Esophagus muscularis mucosa (tissue), 4 donors: ENCODE results near the gene E4F1. TPM values are rescaled to one million over a fixed set of nuclear protein-coding genes. Genes with fewer than 3 reads are reported as not detected.

Experiments
- DNase-seq: peaks from one replicate; pipeline ENCODE4 v3.0.0-alpha.2; 2017; ENCODE audit errors: extremely low spot score
- H3K27ac ChIP-seq, 4 donors: fragments of 200-600 bp; sonication (generic); replicated peaks in 1 of 4; 1 replicate in 3 of 4; 2 replicates in 1 of 4; pipeline ENCODE4 v1.5.1; 2016 to 2019; ENCODE audit warnings: mild to moderate bottlenecking in 1 of 4
- H3K27me3 ChIP-seq, 4 donors: fragments of 200-600 bp; sonication (generic); one replicate each; pipeline versions ENCODE4 v1.5.1 to v1.6.0; 2016 to 2019
- H3K36me3 ChIP-seq, 4 donors: fragments of 200-600 bp; sonication (generic); one replicate each; pipeline ENCODE4 v1.5.1; 2016 to 2019
- H3K4me1 ChIP-seq, 4 donors: fragments of 200-600 bp; sonication (generic); one replicate each; pipeline ENCODE4 v1.5.1; 2016 to 2019
- H3K4me3 ChIP-seq, 4 donors: fragments of 200-600 bp; sonication (generic); 1 replicate in 2 of 4; 2 replicates in 2 of 4; pipeline ENCODE4 v1.5.1; 2016 to 2019; ENCODE audit warnings: mild to moderate bottlenecking in 4 of 4, moderate library complexity in 1 of 4
- H3K9me3 ChIP-seq, 4 donors: fragments of 200-600 bp; sonication (generic); 1 replicate in 3 of 4; 2 replicates in 1 of 4; pipeline ENCODE4 v1.5.1; 2016 to 2019
- EP300 ChIP-seq: sonication (generic); formaldehyde crosslinking; IDR thresholded peaks from one replicate; pipeline ENCODE4 v1.6.1; 2017; ENCODE audit warnings: antibody characterized with exemption
- POLR2A ChIP-seq: fragments of 450-650 bp; IDR thresholded peaks from one replicate; pipeline ENCODE4 v1.6.1; 2017; ENCODE audit warnings: antibody characterized with exemption, moderate library complexity, mild to moderate bottlenecking, low read depth
- POLR2AphosphoS5 ChIP-seq, 2 donors: sonication (generic); formaldehyde crosslinking; IDR thresholded peaks; one replicate each; pipeline ENCODE4 v1.6.1; 2017; ENCODE audit warnings: antibody characterized with exemption in 2 of 2
- WGBS: methylation state at CpG from one replicate; pipeline ENCODE4 v1.1.5; 2018; 5-methylcytosine and 5-hydroxymethylcytosine counted together
- intact Hi-C: fragments of 100-400 bp; cut with DNase I; formaldehyde crosslinking; loops from one replicate; pipeline ENCODE4 v1.15.1; 2023
- total RNA-seq, 4 donors: library from RNA; depleted of rRNA; stranded (reverse); fragments of >200 nt; gene quantifications; one replicate each; pipeline versions ENCODE4 v1.1.0 to v1.2.1, GENCODE V29; 2016
- TF ChIP-seq, protein P1 (sequence below), 3 experiments: fragments of 200-600 bp in 2 of 3; fragments of 450-650 bp in 1 of 3; sonication (generic) in 2 of 3; IDR thresholded peaks; one replicate each; pipeline ENCODE4 v1.5.1; 2017 to 2019; ENCODE audit warnings: antibody characterized with exemption in 3 of 3, mild to moderate bottlenecking in 2 of 3, moderate library complexity in 1 of 3

The E4F1 gene
- total RNA-seq, 4 donors from 2014 or later: 19.1 to 39.7 (median 28.5) TPM

DNA sequence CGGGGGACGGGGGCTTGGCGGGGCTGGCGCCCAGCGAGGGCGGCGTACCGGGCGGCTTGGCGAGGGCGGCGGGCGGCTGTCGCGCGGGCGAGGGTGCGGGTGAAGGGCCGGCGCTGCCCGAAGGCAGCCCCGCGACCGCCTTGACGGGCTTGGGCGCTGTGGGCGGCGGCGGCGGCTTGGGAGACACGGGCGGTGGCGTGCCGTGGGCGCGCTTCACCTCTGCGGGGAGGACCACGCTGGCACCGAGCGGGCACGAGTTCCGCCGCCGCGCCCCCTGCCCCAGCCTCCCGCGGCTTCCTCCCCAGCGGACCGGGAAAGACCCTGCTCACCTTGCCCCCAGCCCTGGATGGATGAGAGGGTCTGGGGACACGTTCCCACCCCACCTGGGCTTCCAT, 44.3 kb upstream of the E4F1 start:
- 100% methylated on average over 1 of the region's 50 CpGs for WGBS
- H3K27ac ChIP-seq: no peak overlapping the region
- no peak for DNase-seq
- TF ChIP-seq POLR2AphosphoS5 (IDR thresholded peaks at IDR 0.05): no peak
- no peak for TF ChIP-seq POLR2A
- TF ChIP-seq EP300: no peak
- TF ChIP-seq, protein P1, sequence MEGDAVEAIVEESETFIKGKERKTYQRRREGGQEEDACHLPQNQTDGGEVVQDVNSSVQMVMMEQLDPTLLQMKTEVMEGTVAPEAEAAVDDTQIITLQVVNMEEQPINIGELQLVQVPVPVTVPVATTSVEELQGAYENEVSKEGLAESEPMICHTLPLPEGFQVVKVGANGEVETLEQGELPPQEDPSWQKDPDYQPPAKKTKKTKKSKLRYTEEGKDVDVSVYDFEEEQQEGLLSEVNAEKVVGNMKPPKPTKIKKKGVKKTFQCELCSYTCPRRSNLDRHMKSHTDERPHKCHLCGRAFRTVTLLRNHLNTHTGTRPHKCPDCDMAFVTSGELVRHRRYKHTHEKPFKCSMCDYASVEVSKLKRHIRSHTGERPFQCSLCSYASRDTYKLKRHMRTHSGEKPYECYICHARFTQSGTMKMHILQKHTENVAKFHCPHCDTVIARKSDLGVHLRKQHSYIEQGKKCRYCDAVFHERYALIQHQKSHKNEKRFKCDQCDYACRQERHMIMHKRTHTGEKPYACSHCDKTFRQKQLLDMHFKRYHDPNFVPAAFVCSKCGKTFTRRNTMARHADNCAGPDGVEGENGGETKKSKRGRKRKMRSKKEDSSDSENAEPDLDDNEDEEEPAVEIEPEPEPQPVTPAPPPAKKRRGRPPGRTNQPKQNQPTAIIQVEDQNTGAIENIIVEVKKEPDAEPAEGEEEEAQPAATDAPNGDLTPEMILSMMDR (IDR thresholded peaks at IDR 0.05): no peak
- H3K9me3 ChIP-seq: no peaks in the 10 kb centered on the region
- H3K36me3 ChIP-seq: peaks cover 34 to 42% (median 40%) of the 10 kb centered on the region in 4 donors
- peaks cover 0 to 13% (median 0%) of the 10 kb centered on the region in 4 donors for H3K27me3 ChIP-seq
- intact Hi-C loops: no loop called here
- H3K4me1 ChIP-seq: peaks cover 0 to 11% (median 0%) of the 10 kb centered on the region in 4 donors
- H3K4me3 ChIP-seq: no peak overlapping the region

DNA sequence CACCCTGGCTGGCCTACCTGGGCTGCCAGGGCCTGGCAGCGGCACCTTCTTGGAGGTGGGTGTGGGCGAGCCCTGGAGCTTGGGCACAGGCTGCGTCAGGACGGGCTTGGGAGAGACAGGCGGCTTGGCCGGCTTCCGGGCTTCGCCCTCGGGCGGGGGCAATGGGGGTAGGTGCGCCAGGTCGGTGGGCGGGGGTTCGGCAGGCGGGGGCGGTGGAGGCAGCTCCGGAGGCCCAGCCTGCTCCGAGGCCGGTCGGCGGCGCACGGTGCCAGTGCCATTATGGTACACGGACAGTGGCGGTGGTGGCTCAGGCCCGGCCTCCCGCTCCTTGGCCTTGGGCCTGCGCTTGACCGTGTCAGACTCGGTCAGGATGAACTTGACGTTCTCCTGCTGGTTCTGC, 43.8 kb upstream of the E4F1 start:
- Histone ChIP-seq H3K9me3 (no peaks in the 10 kb centered on the region), H3K4me3 (no peak overlapping the region), H3K27me3 (peaks cover 0 to 13% (median 0%) of the 10 kb centered on the region in 4 donors), H3K36me3 (peaks cover 29 to 37% (median 36%) of the 10 kb centered on the region in 4 donors), H3K4me1 (peaks cover 0 to 11% (median 0%) of the 10 kb centered on the region in 4 donors), H3K27ac (no peak overlapping the region)
- no peak for TF ChIP-seq POLR2A
- TF ChIP-seq, protein P1 (IDR thresholded peaks at IDR 0.05): no peak
- no peak for TF ChIP-seq POLR2AphosphoS5 (IDR thresholded peaks at IDR 0.05)
- no peak for TF ChIP-seq EP300
- intact Hi-C loops: no loop called here
- 96% methylated on average over 29 of the region's 31 CpGs for WGBS
- no peak for DNase-seq

DNA sequence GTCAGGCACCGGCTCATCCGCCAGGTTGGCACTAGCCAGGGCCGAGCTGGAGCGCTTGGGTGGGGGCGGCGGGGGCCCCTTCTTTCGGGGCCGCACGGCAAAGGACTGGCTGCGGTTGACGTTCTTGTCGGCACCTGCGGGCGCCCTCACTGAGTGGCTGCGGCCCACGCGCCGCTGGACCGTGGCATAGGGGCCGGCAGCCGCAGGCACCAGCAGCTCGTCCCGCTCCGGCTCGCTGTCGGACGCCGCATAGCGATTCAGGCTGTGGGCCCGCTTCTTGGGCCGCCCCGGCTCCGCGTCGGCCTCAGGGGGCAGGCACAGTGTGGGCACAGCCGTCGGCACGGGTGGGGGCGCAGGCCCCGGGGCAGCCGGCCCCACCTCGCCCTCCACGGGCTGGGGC, 42.9 kb upstream of the E4F1 start:
- H3K36me3 ChIP-seq: peaks cover 21 to 28% (median 27%) of the 10 kb centered on the region in 4 donors
- no peak for DNase-seq
- no peak overlapping the region for H3K27ac ChIP-seq
- no peak for TF ChIP-seq POLR2A
- TF ChIP-seq, protein P1 (IDR thresholded peaks at IDR 0.05): no peak
- TF ChIP-seq EP300: no peak
- no peak for TF ChIP-seq POLR2AphosphoS5 (IDR thresholded peaks at IDR 0.05)
- WGBS: no CpG with 5 or more reads among the region's 43 CpGs
- peaks cover 0 to 11% (median 0%) of the 10 kb centered on the region in 4 donors for H3K4me1 ChIP-seq
- no peaks in the 10 kb centered on the region for H3K9me3 ChIP-seq
- H3K27me3 ChIP-seq: peaks cover 0 to 13% (median 0%) of the 10 kb centered on the region in 4 donors
- H3K4me3 ChIP-seq: no peak overlapping the region
- intact Hi-C loops: no loop called here

DNA sequence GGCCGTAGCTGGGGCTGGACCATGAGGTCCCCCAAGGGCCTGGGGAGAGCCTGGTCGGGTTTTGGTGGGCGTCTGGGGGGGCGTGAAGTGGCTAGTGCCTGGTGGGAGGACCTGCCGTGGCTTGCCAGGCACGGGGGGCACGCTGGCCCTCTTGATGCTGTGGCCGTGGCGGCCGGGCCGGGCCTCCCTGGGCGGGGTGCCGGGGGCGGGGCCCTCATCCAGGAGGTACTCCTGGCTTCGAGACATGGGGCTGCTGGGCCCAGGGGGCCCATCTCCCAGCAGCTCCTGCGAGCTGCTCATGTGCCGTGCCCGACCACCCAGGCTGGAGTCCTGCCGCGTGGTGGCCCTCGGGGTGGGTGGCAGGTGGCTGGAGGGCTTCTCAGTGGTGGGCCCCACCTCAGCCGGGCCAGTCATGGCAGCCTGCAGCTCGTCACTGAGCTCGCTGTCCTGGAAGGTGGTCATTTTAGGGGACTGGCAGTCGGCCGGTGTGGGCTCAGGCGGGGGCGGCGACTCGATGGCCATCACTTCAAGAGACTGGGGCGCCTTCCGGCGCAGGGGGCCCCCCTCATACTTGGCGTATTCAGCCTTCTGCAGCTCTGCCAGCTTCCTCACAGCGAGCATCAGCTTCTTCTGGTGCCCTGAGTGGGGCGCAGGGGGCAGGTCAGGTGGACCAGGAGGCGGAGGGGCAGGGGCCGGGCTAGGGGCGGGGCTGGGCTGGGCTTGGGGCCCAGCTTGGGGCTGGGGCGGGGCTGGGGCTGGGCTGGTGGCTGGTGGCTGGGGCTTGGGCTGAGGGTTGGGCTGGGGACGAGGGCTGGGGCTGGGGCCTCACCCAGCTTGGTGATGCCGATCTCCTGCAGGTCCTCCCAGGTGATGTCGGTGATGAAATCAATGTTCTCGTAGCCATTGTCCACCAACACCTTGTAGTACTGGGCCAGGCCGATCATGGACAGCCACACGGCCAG, 42.1 kb upstream of the E4F1 start:
- no peak for DNase-seq
- no peak overlapping the region for H3K27ac ChIP-seq
- intact Hi-C loops: no loop called here

More for the DNA sequence above, 42.1 kb upstream of the E4F1 start:
- no peaks in the 10 kb centered on the region for H3K9me3 ChIP-seq
- WGBS: 90% methylated on average over 17 of the region's 46 CpGs
- H3K4me1 ChIP-seq: peaks cover 0 to 11% (median 0%) of the 10 kb centered on the region in 4 donors
- H3K4me3 ChIP-seq: no peak overlapping the region
- H3K27me3 ChIP-seq: peaks cover 0 to 13% (median 0%) of the 10 kb centered on the region in 4 donors
- H3K36me3 ChIP-seq: peaks cover 14 to 20% (median 19%) of the 10 kb centered on the region in 4 donors
- no peak for TF ChIP-seq POLR2AphosphoS5 (IDR thresholded peaks at IDR 0.05)
- TF ChIP-seq, protein P1 (IDR thresholded peaks at IDR 0.05): no peak
- no peak for TF ChIP-seq EP300
- no peak for TF ChIP-seq POLR2A
